GM04503 (cell line): Measurements from ENCODE around the gene NECTIN4.
A peak's percentile ranks its signal among the peaks of the same experiment; 100 is the strongest.
"Not testable (repeated sequence)": the region's sequence is repeated elsewhere in the genome, so short reads cannot be mapped to it uniquely, and the experiment has no call there.

ENCODE experiments used
- DNase-seq: peaks from one replicate; pipeline ENCODE4 v3.0.0-alpha.2; 2012; ENCODE audit warnings: low read depth

The NECTIN4 gene

GRCh38 chr1:161054232-161054631, 35.1 kb downstream of the NECTIN4 start:
- DNase-seq: no peak

- DNase-seq: no peak
Observed at GRCh38 chr1:161052899-161053298, 36.5 kb downstream of the NECTIN4 start.

GRCh38 chr1:161051219-161051618, 38.1 kb downstream of the NECTIN4 start:
- no peak for DNase-seq

- DNase-seq: no peak
Observed at GRCh38 chr1:161048949-161049722, 40.2 kb downstream of the NECTIN4 start.

GRCh38 chr1:161047436-161048420, 41.6 kb downstream of the NECTIN4 start:
- DNase-seq: no peak

- DNase-seq: no peak
Observed at GRCh38 chr1:161046605-161047228, 42.6 kb downstream of the NECTIN4 start.

GRCh38 chr1:161045736-161046604, 43.4 kb downstream of the NECTIN4 start, which contains the start of gene USF1:
TSS of gene USF1 (minus strand) at chr1:161045977. CDS start at chr1:161043275, 2,702 bp downstream.
- DNase-seq: peak; percentile 77

- DNase-seq: peak; percentile 28
Observed at GRCh38 chr1:161044908-161045735, 44.2 kb downstream of the NECTIN4 start.

- peak; percentile 8 for DNase-seq
Observed at GRCh38 chr1:161044535-161044907, 44.8 kb downstream of the NECTIN4 start.

- no peak for DNase-seq
Observed at GRCh38 chr1:161039546-161039945, 49.8 kb downstream of the NECTIN4 start.

GRCh38 chr1:161039154-161039545, 50.2 kb downstream of the NECTIN4 start:
- DNase-seq: no peak

GRCh38 chr1:161038523-161039153, 50.7 kb downstream of the NECTIN4 start, which contains the start of gene TSTD1:
TSS of gene TSTD1 (minus strand) at chr1:161038964. CDS start at chr1:161038889, 75 bp downstream.
- DNase-seq: no peak

GRCh38 chr1:161037661-161038522, 51.5 kb downstream of the NECTIN4 start:
- DNase-seq: no peak

GRCh38 chr1:161033751-161034150, 55.6 kb downstream of the NECTIN4 start:
- no peak for DNase-seq

GRCh38 chr1:161032409-161032808, 56.9 kb downstream of the NECTIN4 start:
- DNase-seq: no peak

GRCh38 chr1:161031874-161032273, 57.5 kb downstream of the NECTIN4 start:
- no peak for DNase-seq

- not testable (repeated sequence) for DNase-seq
Observed at GRCh38 chr1:161029466-161029865, 59.9 kb downstream of the NECTIN4 start.

- not testable (repeated sequence) for DNase-seq
Observed at GRCh38 chr1:161026954-161027353, 62.4 kb downstream of the NECTIN4 start.

- not testable (repeated sequence) for DNase-seq
Observed at GRCh38 chr1:161022432-161022831, 66.9 kb downstream of the NECTIN4 start.
